Measurements from ENCODE around the gene ZDHHC14. TPM values are rescaled to one million over a fixed set of nuclear protein-coding genes. Genes with fewer than 3 reads are reported as not detected.

ZDHHC14 gene
- total RNA-seq, 4 donors from 2014 or later: 6.2 to 20.6 (median 15.1) TPM

GRCh38 chr6:157665180-157665579 is 284.2 kb downstream of the ZDHHC14 start:
- Histone ChIP-seq H3K4me1 (peaks cover 0 to 4% of the 10 kb centered on the region in 2 donors), H3K36me3 (no peaks in the 10 kb centered on the region), H3K4me3 (replicated peaks in 1 of 3) (no peak overlapping the region), H3K9me3 (no peaks in the 10 kb centered on the region), H3K27ac (no peak overlapping the region), H3K27me3 (no peaks in the 10 kb centered on the region)
- TF ChIP-seq CTCF (IDR thresholded peaks at IDR 0.05) (no peak), POLR2A (IDR thresholded peaks at IDR 0.05) (no peak)
- no peak for DNase-seq
- 91 to 97% methylated on average over 3 of the region's 3 CpGs for WGBS, 2 donors
- intact Hi-C loops (cut with DNase I): loop anchor here (10.0 kb wide), 1 partner anchor 350 kb away; no protein-coding TSS in a partner anchor

- 84 to 87% methylated on average over 3 of the region's 3 CpGs for WGBS, 2 donors
- intact Hi-C loops (cut with DNase I): loop anchor here (10.0 kb wide), 1 partner anchor 352 kb away; no protein-coding TSS in a partner anchor
- Histone ChIP-seq H3K4me1 (peaks cover 0 to 10% of the 10 kb centered on the region in 2 donors), H3K27me3 (no peaks in the 10 kb centered on the region), H3K4me3 (replicated peaks in 1 of 3) (no peak overlapping the region), H3K27ac (no peak overlapping the region), H3K9me3 (no peaks in the 10 kb centered on the region), H3K36me3 (no peaks in the 10 kb centered on the region)
- no peak for TF ChIP-seq POLR2A (IDR thresholded peaks at IDR 0.05)
- no peak for TF ChIP-seq CTCF (IDR thresholded peaks at IDR 0.05)
- no peak for DNase-seq
Observed at GRCh38 chr6:157666729-157667128, 285.7 kb downstream of the ZDHHC14 start.

GRCh38 chr6:157667211-157668008 is 286.4 kb downstream of the ZDHHC14 start:
- Histone ChIP-seq H3K4me3 (replicated peaks in 1 of 3) (no peak overlapping the region), H3K36me3 (no peaks in the 10 kb centered on the region), H3K9me3 (no peaks in the 10 kb centered on the region), H3K27ac (no peak overlapping the region), H3K27me3 (no peaks in the 10 kb centered on the region), H3K4me1 (peaks cover 0 to 10% of the 10 kb centered on the region in 2 donors)
- WGBS, 2 donors: 40 to 44% methylated on average over 11 of the region's 11 CpGs
- DNase-seq: peak; percentile 49 to 55
- intact Hi-C loops (cut with DNase I): loop anchor here (10.0 kb wide), 1 partner anchor 353 kb away; no protein-coding TSS in a partner anchor
- TF ChIP-seq CTCF (IDR thresholded peaks at IDR 0.05) (peak; percentile 61 to 98 (median 76)), POLR2A (IDR thresholded peaks at IDR 0.05) (no peak)

- H3K4me3 ChIP-seq (replicated peaks in 1 of 3): no peak overlapping the region
- no peaks in the 10 kb centered on the region for H3K36me3 ChIP-seq
- H3K4me1 ChIP-seq: peaks cover 0 to 10% of the 10 kb centered on the region in 2 donors
- intact Hi-C loops (cut with DNase I): loop anchor here (10.0 kb wide), 1 partner anchor 353 kb away; no protein-coding TSS in a partner anchor
- no peak for DNase-seq
- H3K27me3 ChIP-seq: no peaks in the 10 kb centered on the region
- no peak for TF ChIP-seq POLR2A (IDR thresholded peaks at IDR 0.05)
- no peak for TF ChIP-seq CTCF (IDR thresholded peaks at IDR 0.05)
- no peaks in the 10 kb centered on the region for H3K9me3 ChIP-seq
- 85 to 94% methylated on average over 3 of the region's 3 CpGs for WGBS, 2 donors
- H3K27ac ChIP-seq: no peak overlapping the region
Observed at GRCh38 chr6:157668009-157668401, 287.0 kb downstream of the ZDHHC14 start.

- Histone ChIP-seq H3K4me3 (replicated peaks in 1 of 3) (no peak overlapping the region), H3K9me3 (no peaks in the 10 kb centered on the region), H3K27me3 (no peaks in the 10 kb centered on the region), H3K27ac (peak overlapping the region in 1 of 3 donors; percentile 51), H3K4me1 (peaks cover 0 to 10% of the 10 kb centered on the region in 2 donors), H3K36me3 (no peaks in the 10 kb centered on the region)
- no peak for TF ChIP-seq CTCF (IDR thresholded peaks at IDR 0.05)
- no peak for TF ChIP-seq POLR2A (IDR thresholded peaks at IDR 0.05)
- WGBS, 2 donors: 31 to 47% methylated on average over 2 of the region's 2 CpGs
- intact Hi-C loops (cut with DNase I): loop anchor here (10.0 kb wide), 1 partner anchor 354 kb away; no protein-coding TSS in a partner anchor
- DNase-seq: peak in 1 of 2 donors; percentile 45
Observed at GRCh38 chr6:157668713-157669112, 287.7 kb downstream of the ZDHHC14 start.

Data from thyroid gland (tissue), 4 donors.